Measurements from ENCODE around the gene UBA1. TPM values are rescaled to one million over a fixed set of nuclear protein-coding genes. Genes with fewer than 3 reads are reported as not detected.

UBA1 gene
- total and polyA plus RNA-seq, 7 donors, result 72.7 to 126 (median 81.1) TPM

DNA sequence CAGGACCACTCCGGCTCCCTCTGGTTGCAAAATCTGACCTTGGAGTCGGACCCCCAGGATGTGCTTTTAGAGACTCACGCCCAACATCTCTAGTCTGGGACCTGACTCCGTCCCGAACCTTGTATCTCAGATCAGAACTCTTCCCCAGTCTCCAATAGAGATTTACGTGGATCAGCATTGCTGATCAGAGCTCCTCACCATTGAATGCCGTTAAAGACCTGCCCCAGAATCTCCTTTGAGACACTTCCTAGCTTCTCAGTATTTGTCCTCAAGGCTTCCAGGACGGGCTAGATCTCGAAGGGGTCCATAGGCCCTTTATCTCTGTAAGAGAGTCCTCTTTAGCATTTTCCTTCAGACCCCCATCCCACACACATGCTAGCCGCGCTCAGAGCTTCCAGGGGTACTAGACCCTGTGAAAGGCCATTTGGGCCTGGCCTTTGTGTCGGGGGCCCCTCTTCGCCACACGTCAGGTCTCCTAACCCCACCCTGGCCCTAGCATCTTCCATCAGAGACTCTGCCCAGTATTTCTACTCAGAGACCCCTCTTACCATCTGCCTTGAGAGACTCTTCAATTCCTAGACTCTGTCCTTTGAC is 662 bp downstream of the UBA1 start:
- TF ChIP-seq EP300 (IDR thresholded peaks at IDR 0.05) (no peak), POLR2AphosphoS5 (IDR thresholded peaks at IDR 0.05) (no peak), POLR2A (IDR thresholded peaks at IDR 0.05) (no peak)
- TF ChIP-seq, protein P1, sequence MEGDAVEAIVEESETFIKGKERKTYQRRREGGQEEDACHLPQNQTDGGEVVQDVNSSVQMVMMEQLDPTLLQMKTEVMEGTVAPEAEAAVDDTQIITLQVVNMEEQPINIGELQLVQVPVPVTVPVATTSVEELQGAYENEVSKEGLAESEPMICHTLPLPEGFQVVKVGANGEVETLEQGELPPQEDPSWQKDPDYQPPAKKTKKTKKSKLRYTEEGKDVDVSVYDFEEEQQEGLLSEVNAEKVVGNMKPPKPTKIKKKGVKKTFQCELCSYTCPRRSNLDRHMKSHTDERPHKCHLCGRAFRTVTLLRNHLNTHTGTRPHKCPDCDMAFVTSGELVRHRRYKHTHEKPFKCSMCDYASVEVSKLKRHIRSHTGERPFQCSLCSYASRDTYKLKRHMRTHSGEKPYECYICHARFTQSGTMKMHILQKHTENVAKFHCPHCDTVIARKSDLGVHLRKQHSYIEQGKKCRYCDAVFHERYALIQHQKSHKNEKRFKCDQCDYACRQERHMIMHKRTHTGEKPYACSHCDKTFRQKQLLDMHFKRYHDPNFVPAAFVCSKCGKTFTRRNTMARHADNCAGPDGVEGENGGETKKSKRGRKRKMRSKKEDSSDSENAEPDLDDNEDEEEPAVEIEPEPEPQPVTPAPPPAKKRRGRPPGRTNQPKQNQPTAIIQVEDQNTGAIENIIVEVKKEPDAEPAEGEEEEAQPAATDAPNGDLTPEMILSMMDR (IDR thresholded peaks at IDR 0.05), result no peak

DNA sequence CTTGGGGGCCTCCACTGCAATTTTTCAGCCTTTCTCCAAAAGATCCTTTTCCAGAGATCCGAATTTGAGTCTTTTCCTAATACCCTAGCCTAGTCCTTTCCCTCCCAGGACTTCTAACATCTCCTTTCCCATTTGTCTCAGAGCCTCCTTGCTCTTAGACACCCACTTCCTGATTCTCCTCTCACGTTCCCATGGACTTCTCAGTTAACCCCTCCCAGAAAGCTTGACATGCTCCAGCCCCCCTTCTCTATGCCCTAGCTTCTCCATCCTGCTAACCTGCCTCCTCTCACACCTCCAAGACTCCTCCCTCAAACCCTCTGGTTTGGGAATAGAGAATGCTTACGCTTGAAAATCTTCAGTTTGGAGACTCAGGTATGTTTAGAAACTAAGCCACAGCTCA is 2.5 kb downstream of the UBA1 start:
- Histone ChIP-seq H3K4me3 (peak overlapping the region in 1 of 4 donors; percentile 70), H3K4me1 (peaks cover 0 to 58% (median 41%) of the 10 kb centered on the region in 4 donors), H3K27ac (peak overlapping the region in 1 of 4 donors; percentile 21), H3K9me3 (no peaks in the 10 kb centered on the region), H3K36me3 (peaks cover 19 to 28% (median 26%) of the 10 kb centered on the region in 4 donors), H3K27me3 (no peaks in the 10 kb centered on the region)
- no peak for DNase-seq
- TF ChIP-seq, protein P1 (IDR thresholded peaks at IDR 0.05), result no peak
- TF ChIP-seq EP300 (IDR thresholded peaks at IDR 0.05) (no peak), POLR2A (IDR thresholded peaks at IDR 0.05) (no peak), POLR2AphosphoS5 (IDR thresholded peaks at IDR 0.05) (no peak)
- intact Hi-C loops (cut with DNase I), result no loop called here
- WGBS, 2 donors, result 52 to 53% methylated on average over 3 of the region's 3 CpGs

More for the DNA sequence above, 662 bp downstream of the UBA1 start:
- H3K4me3 ChIP-seq, result peak overlapping the region; percentile 70 to 99 (median 82)
- no peaks in the 10 kb centered on the region for H3K9me3 ChIP-seq
- H3K36me3 ChIP-seq, result peaks cover 2 to 11% (median 9%) of the 10 kb centered on the region in 4 donors
- 6 to 7% methylated on average over 14 of the region's 14 CpGs for WGBS, 2 donors
- no peaks in the 10 kb centered on the region for H3K27me3 ChIP-seq
- H3K27ac ChIP-seq, result peak overlapping the region; percentile 95 to 98 (median 96)
- intact Hi-C loops (cut with DNase I), result loop anchor here (1.0 to 5.0 kb wide), 2 partner anchors 22 to 168 kb away; no protein-coding TSS in a partner anchor
- no peak for DNase-seq
- peaks cover 0 to 56% (median 43%) of the 10 kb centered on the region in 4 donors for H3K4me1 ChIP-seq

DNA sequence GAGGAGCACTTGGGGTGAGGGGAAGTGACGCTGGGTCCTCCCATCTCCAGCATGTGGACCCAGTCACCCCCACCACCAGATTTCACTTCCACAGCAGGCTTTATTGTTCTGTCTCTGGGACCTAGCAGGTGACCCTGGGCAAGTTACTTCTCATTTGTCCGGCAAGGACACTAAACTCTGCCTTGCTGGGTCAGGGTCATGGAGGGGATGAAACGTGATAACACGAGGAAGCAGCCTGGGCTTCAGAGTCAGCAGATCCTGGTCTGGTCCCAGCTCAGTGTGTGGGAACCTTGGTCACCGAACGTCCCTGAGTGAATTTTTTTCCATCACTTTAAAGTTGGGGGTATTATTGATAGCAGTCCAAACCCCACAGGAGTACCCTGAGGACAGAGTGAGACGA is 3.9 kb downstream of the UBA1 start:
- TF ChIP-seq EP300 (IDR thresholded peaks at IDR 0.05) (no peak), POLR2A (IDR thresholded peaks at IDR 0.05) (no peak), POLR2AphosphoS5 (IDR thresholded peaks at IDR 0.05) (no peak)
- TF ChIP-seq, protein P1 (IDR thresholded peaks at IDR 0.05), result no peak
- peaks cover 0 to 58% (median 36%) of the 10 kb centered on the region in 4 donors for H3K4me1 ChIP-seq
- H3K36me3 ChIP-seq, result peaks cover 28 to 42% (median 40%) of the 10 kb centered on the region in 4 donors
- intact Hi-C loops (cut with DNase I), result no loop called here
- H3K9me3 ChIP-seq, result no peaks in the 10 kb centered on the region
- H3K27me3 ChIP-seq, result no peaks in the 10 kb centered on the region
- peak overlapping the region in 1 of 4 donors; percentile 62 for H3K27ac ChIP-seq
- 71 to 74% methylated on average over 7 of the region's 7 CpGs for WGBS, 2 donors
- no peak overlapping the region for H3K4me3 ChIP-seq
- DNase-seq, result no peak

DNA sequence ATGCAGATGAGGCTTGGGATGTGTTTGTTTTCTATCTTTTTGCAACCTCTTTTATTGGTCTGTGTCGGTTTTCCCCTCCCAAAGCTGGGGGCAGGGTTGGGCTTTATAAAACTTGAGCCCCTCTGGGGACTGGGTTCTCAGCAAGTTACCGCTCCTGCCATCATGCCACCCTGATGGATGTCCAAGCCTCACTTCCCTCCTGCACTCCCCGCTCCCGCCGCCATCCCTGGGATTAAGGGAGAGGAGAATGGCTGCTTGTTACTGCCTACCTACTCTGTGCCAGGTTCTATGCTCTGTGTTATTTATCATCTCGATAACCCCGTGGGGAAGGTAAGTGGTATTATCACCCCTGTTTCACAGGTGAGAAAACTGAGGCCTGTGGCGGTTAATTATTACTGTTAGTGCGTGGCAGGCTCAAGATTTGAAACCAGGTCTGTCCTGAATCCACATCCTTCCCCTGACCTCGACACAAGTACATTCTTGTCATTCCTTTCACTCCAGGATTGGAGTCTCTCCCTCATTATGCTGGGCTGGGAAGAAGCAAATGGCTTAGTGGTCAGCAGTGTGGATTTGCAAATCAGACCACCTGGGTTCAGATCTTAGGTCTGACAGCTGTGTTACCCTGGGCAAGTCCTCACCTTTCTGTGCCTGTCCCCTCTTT is 4.5 kb downstream of the UBA1 start:
- intact Hi-C loops (cut with DNase I), result no loop called here
- Histone ChIP-seq H3K4me3 (no peak overlapping the region), H3K36me3 (peaks cover 34 to 49% (median 46%) of the 10 kb centered on the region in 4 donors), H3K4me1 (peaks cover 0 to 53% (median 36%) of the 10 kb centered on the region in 4 donors), H3K9me3 (no peaks in the 10 kb centered on the region), H3K27ac (peak overlapping the region in 1 of 4 donors; percentile 62), H3K27me3 (no peaks in the 10 kb centered on the region)
- TF ChIP-seq POLR2A (IDR thresholded peaks at IDR 0.05), result no peak
- TF ChIP-seq, protein P1 (IDR thresholded peaks at IDR 0.05), result no peak
- no peak for TF ChIP-seq POLR2AphosphoS5 (IDR thresholded peaks at IDR 0.05)
- TF ChIP-seq EP300 (IDR thresholded peaks at IDR 0.05), result no peak
- 80 to 88% methylated on average over 10 of the region's 10 CpGs for WGBS, 2 donors
- DNase-seq, result no peak
